Choroid plexus epithelial cell (primary cell): Measurements from ENCODE around the gene PKP1.

ENCODE experiments used
- DNase-seq: peaks from one replicate; pipeline ENCODE4 v3.0.0-alpha.2; 2010; ENCODE audit warnings: low read depth
- H3K4me3 ChIP-seq: 2 replicates; pipeline ENCODE4 v1.5.1; 2011; ENCODE audit warnings: low read depth, mild to moderate bottlenecking, control low read depth, low read length, moderate library complexity
- TF ChIP-seq, protein P1 (sequence below): conservative IDR thresholded peaks from 2 replicates; pipeline ENCODE4 v1.5.1; 2011; ENCODE audit warnings: low read depth, mild to moderate bottlenecking, control low read depth, inconsistent platforms, low read length, moderate library complexity

The PKP1 gene

GRCh38 chr1:201299968-201300367, 16.7 kb downstream of the PKP1 start:
- DNase-seq = no peak
- TF ChIP-seq, protein P1, sequence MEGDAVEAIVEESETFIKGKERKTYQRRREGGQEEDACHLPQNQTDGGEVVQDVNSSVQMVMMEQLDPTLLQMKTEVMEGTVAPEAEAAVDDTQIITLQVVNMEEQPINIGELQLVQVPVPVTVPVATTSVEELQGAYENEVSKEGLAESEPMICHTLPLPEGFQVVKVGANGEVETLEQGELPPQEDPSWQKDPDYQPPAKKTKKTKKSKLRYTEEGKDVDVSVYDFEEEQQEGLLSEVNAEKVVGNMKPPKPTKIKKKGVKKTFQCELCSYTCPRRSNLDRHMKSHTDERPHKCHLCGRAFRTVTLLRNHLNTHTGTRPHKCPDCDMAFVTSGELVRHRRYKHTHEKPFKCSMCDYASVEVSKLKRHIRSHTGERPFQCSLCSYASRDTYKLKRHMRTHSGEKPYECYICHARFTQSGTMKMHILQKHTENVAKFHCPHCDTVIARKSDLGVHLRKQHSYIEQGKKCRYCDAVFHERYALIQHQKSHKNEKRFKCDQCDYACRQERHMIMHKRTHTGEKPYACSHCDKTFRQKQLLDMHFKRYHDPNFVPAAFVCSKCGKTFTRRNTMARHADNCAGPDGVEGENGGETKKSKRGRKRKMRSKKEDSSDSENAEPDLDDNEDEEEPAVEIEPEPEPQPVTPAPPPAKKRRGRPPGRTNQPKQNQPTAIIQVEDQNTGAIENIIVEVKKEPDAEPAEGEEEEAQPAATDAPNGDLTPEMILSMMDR = no peak

GRCh38 chr1:201300641-201301040, 17.3 kb downstream of the PKP1 start:
- DNase-seq = no peak

More at GRCh38 chr1:201299968-201300367, 16.7 kb downstream of the PKP1 start:
- no peak overlapping the region for H3K4me3 ChIP-seq

GRCh38 chr1:201302163-201303152, 19.2 kb downstream of the PKP1 start:
- H3K4me3 ChIP-seq = no peak overlapping the region
- TF ChIP-seq, protein P1 = no peak
- DNase-seq = no peak

More at GRCh38 chr1:201300641-201301040, 17.3 kb downstream of the PKP1 start:
- no peak overlapping the region for H3K4me3 ChIP-seq
- TF ChIP-seq, protein P1 = no peak

- TF ChIP-seq, protein P1 = no peak
These were observed 20.8 kb downstream of the PKP1 start for GRCh38 chr1:201304126-201304525.

GRCh38 chr1:201305815-201306214, 22.5 kb downstream of the PKP1 start:
- H3K4me3 ChIP-seq = no peak overlapping the region
- TF ChIP-seq, protein P1 = no peak
- no peak for DNase-seq

More at GRCh38 chr1:201304126-201304525, 20.8 kb downstream of the PKP1 start:
- no peak for DNase-seq
- H3K4me3 ChIP-seq = no peak overlapping the region

- H3K4me3 ChIP-seq = no peak overlapping the region
- TF ChIP-seq, protein P1 = no peak
- no peak for DNase-seq
These were observed 23.9 kb downstream of the PKP1 start for GRCh38 chr1:201307231-201307630.
